Glutamatergic neuron (in vitro differentiated cells): ENCODE results near the gene BAHD1. TPM values are rescaled to one million over a fixed set of nuclear protein-coding genes. Genes with fewer than 3 reads are reported as not detected.
A peak's percentile ranks its signal among the peaks of the same experiment; 100 is the strongest.

ENCODE experiments used
- DNase-seq: peaks from one replicate; pipeline ENCODE4 v3.0.0; 2022
- H3K27ac Mint-ChIP-seq: one replicate; pipeline ENCODE4 v1.8.0; 2020; ENCODE audit warnings: mild to moderate bottlenecking, mixed read lengths, inconsistent platforms; ENCODE audit not compliant: unreplicated experiment
- H3K27me3 Mint-ChIP-seq: one replicate; pipeline ENCODE4 v1.8.0; 2020; ENCODE audit warnings: mild to moderate bottlenecking, moderate library complexity, mixed read lengths, inconsistent platforms; ENCODE audit not compliant: unreplicated experiment
- H3K36me3 Mint-ChIP-seq: one replicate; pipeline ENCODE4 v1.8.0; 2020; ENCODE audit warnings: mild to moderate bottlenecking, mixed read lengths, inconsistent platforms; ENCODE audit not compliant: unreplicated experiment
- H3K4me1 Mint-ChIP-seq: one replicate; pipeline ENCODE4 v1.8.0; 2020; ENCODE audit warnings: mild to moderate bottlenecking, low read depth, mixed read lengths, inconsistent platforms; ENCODE audit not compliant: unreplicated experiment
- H3K4me3 Mint-ChIP-seq: one replicate; pipeline ENCODE4 v1.8.0; 2020; ENCODE audit warnings: mild to moderate bottlenecking, mixed read lengths, inconsistent platforms; ENCODE audit not compliant: unreplicated experiment
- H3K9me3 Mint-ChIP-seq: one replicate; pipeline ENCODE4 v1.8.0; 2020; ENCODE audit warnings: mild to moderate bottlenecking, moderate library complexity, mixed read lengths, inconsistent platforms; ENCODE audit not compliant: unreplicated experiment
- CTCF ChIP-seq: fragments of 200-600 bp; sonication (generic); IDR thresholded peaks from one replicate; pipeline ENCODE4 v1.5.0; 2021; ENCODE audit not compliant: partially characterized antibody, unreplicated experiment
- total RNA-seq: library from RNA; stranded (reverse); fragmentation: NEBNext Ultra II Directional; extraction: Animal tissue kit (Norgen Biotek cat#: 25700); gene quantifications from one replicate; pipeline ENCODE4 v1.2.1, GENCODE V29; 2021; ENCODE audit not compliant: unreplicated experiment

The BAHD1 gene
- total RNA-seq, 1 donor from 2014 or later = 29.9 TPM

GRCh38 chr15:40399370-40399769 is 41.4 kb upstream of the BAHD1 start:
- Mint-ChIP-seq H3K4me3 (no peak overlapping the region), H3K27ac (no peak overlapping the region), H3K36me3 (no peaks in the 10 kb centered on the region), H3K9me3 (no peaks in the 10 kb centered on the region), H3K27me3 (no peaks in the 10 kb centered on the region), H3K4me1 (no peaks in the 10 kb centered on the region)
- DNase-seq = no peak
- TF ChIP-seq CTCF = no peak

DNA sequence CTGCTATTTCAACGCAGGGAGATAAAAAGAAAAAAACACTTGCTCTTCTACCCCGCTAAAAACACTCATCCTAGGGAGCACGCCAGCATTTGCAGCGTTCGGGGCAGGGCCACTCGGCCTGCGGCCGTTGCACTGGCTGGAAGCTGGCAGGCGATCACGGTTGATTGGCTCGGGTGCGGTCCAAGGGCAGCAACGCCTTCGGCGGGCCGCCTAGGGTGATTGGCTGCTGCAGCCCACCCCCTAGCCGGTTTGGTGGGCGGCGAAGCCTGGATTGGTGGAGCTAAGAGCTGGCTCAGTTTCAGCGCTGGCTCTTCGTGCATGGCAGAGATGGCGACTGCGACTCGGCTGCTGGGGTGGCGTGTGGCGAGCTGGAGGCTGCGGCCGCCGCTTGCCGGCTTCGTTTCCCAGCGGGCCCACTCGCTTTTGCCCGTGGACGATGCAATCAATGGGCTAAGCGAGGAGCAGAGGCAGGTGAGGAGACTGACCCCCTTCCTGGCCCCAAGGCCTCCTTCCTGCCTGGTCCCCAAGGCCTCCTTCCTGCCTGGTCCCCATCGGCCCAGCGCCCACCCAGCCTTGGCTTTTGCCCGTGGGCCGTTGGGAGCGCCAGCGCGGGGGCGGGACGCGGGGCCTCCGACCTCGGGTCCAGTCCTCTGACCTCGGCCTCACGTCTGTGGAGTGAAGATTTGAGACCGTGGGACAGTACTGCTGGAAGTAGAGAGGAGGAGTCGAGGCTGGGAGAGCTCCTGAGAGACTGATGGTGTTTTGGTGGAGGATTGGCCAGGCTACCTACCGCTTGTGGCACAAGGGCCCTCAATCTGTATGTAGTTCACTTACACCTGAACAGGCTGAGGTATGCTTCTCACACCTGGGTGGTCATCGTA is 35.0 kb upstream of the BAHD1 start, which contains the start of gene IVD:
Gene IVD, plus strand, starts transcription at position 295 of the 881 bp plus-strand sequence. Its CDS starts 33 bp downstream, at position 328.
- peak; percentile 96 for DNase-seq
- Mint-ChIP-seq H3K27me3 (no peaks in the 10 kb centered on the region), H3K36me3 (no peaks in the 10 kb centered on the region), H3K27ac (peak within 1 kb of the TSS; percentile 76), H3K9me3 (peaks cover 3% of the 10 kb centered on the region), H3K4me3 (peak within 1 kb of the TSS; percentile 92), H3K4me1 (peaks cover 6% of the 10 kb centered on the region)
- no peak for TF ChIP-seq CTCF

GRCh38 chr15:40407330-40407990 is 33.3 kb upstream of the BAHD1 start:
- TF ChIP-seq CTCF = no peak
- peaks cover 6% of the 10 kb centered on the region for H3K4me1 Mint-ChIP-seq
- no peak overlapping the region for H3K4me3 Mint-ChIP-seq
- DNase-seq = no peak
- H3K9me3 Mint-ChIP-seq = peaks cover 5% of the 10 kb centered on the region
- H3K27me3 Mint-ChIP-seq = no peaks in the 10 kb centered on the region
- H3K36me3 Mint-ChIP-seq = no peaks in the 10 kb centered on the region
- H3K27ac Mint-ChIP-seq = peak overlapping the region; percentile 24

DNA sequence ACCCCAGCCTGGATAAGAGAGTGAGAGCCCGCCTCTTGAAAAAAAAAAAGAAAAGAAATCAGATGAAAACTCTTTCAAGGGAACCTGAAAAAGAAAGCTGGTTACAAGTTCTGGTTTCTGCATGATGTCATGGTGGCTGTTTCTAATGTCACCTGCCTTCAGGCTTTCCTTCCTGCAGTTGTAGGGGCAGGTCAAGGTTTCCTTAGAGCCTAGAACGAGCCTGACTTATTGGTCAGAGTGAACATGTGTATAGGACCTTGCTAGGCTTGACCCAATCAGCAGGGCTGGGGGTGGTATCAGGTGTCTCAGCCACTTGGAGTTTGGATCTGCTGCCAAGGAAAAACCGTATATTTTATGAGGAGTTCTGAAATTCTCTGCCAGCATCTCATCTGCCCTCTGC is 31.4 kb upstream of the BAHD1 start:
- no peaks in the 10 kb centered on the region for H3K36me3 Mint-ChIP-seq
- peaks cover 5% of the 10 kb centered on the region for H3K9me3 Mint-ChIP-seq
- no peak overlapping the region for H3K4me3 Mint-ChIP-seq
- TF ChIP-seq CTCF = no peak
- no peak for DNase-seq
- H3K4me1 Mint-ChIP-seq = peaks cover 6% of the 10 kb centered on the region
- no peak overlapping the region for H3K27ac Mint-ChIP-seq
- H3K27me3 Mint-ChIP-seq = no peaks in the 10 kb centered on the region

DNA sequence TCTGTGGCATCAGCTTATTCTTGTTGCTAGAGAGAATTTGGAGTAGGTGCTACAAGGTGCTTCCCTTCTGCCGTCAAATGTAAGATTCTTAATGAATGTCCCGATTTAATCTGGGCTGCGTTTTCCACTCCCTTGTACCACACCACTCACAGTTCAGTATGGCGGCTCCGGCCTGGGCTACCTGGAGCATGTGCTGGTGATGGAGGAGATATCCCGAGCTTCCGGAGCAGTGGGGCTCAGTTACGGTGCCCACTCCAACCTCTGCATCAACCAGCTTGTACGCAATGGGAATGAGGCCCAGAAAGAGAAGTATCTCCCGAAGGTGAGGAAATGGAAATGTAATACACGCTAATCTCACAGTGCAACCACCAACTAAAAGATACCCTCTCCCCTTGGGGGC is 30.3 kb upstream of the BAHD1 start:
- no peaks in the 10 kb centered on the region for H3K36me3 Mint-ChIP-seq
- no peak overlapping the region for H3K27ac Mint-ChIP-seq
- H3K4me1 Mint-ChIP-seq = peaks cover 1% of the 10 kb centered on the region
- DNase-seq = no peak
- H3K9me3 Mint-ChIP-seq = peaks cover 5% of the 10 kb centered on the region
- H3K4me3 Mint-ChIP-seq = no peak overlapping the region
- no peaks in the 10 kb centered on the region for H3K27me3 Mint-ChIP-seq
- TF ChIP-seq CTCF = no peak
